Endothelial cell (in vitro differentiated cells): ENCODE measurements around the gene ZNF579. TPM values are rescaled to one million over a fixed set of nuclear protein-coding genes. Genes with fewer than 3 reads are reported as not detected.
A peak's percentile ranks its signal among the peaks of the same experiment; 100 is the strongest.

Experiments used
- DNase-seq: peaks from one replicate; pipeline ENCODE4 v3.0.0; 2021; ENCODE audit warnings: low spot score
- H3K27ac Mint-ChIP-seq: one replicate; pipeline ENCODE4 v1.8.0; 2021; ENCODE audit warnings: mixed read lengths, inconsistent platforms; ENCODE audit not compliant: unreplicated experiment
- H3K27me3 Mint-ChIP-seq: one replicate; pipeline ENCODE4 v1.8.0; 2021; ENCODE audit warnings: mild to moderate bottlenecking, moderate library complexity, mixed read lengths, inconsistent platforms; ENCODE audit not compliant: unreplicated experiment
- H3K36me3 Mint-ChIP-seq: one replicate; pipeline ENCODE4 v1.8.0; 2021; ENCODE audit warnings: mild to moderate bottlenecking, low read depth, mixed read lengths, inconsistent platforms; ENCODE audit not compliant: unreplicated experiment
- H3K4me1 Mint-ChIP-seq: one replicate; pipeline ENCODE4 v1.8.0; 2021; ENCODE audit warnings: mild to moderate bottlenecking, mixed read lengths, inconsistent platforms; ENCODE audit not compliant: unreplicated experiment
- H3K4me3 Mint-ChIP-seq: one replicate; pipeline ENCODE4 v1.8.0; 2021; ENCODE audit warnings: mild to moderate bottlenecking, mixed read lengths, inconsistent platforms; ENCODE audit not compliant: unreplicated experiment
- H3K9me3 Mint-ChIP-seq: one replicate; pipeline ENCODE4 v1.8.0; 2021; ENCODE audit warnings: mixed read lengths, inconsistent platforms; ENCODE audit not compliant: unreplicated experiment
- total RNA-seq: library from RNA; stranded (reverse); fragmentation: NEBNext Ultra II Directional; extraction: Animal tissue kit (Norgen Biotek cat#: 25700); gene quantifications from one replicate; pipeline ENCODE4 v1.2.1, GENCODE V29; 2021; ENCODE audit not compliant: unreplicated experiment
- TF ChIP-seq, protein P1 (sequence below): fragments of 200-600 bp; sonication (generic); IDR thresholded peaks from one replicate; pipeline ENCODE4 v1.5.0; 2021; ENCODE audit warnings: antibody characterized with exemption; ENCODE audit not compliant: unreplicated experiment

The ZNF579 gene
- total RNA-seq, 1 donor from 2014 or later, result 36.4 TPM

DNA sequence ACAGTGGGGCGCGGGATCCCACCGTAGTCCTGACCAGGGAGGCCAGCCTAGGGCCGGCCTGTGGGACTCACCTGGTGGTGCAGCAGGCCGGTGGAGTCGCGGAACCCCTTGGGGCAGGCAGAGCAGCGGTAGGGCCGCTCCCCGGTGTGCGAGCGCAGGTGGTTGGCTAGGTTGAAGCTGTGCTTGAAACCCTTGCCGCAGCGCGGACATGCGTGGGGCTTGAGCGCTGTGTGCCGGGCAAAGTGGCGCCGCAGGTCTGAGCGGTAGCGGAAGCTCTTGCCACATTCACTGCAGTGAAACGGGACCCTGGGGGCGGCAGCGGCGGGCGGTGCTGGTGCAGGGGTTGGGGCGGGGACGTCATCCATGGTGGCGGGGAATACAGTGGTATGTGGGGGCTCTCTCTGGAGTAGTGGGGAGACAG, 16.9 kb upstream of the ZNF579 start:
- Mint-ChIP-seq H3K27ac (no peak overlapping the region), H3K36me3 (peaks cover 30% of the 10 kb centered on the region), H3K4me3 (no peak overlapping the region), H3K27me3 (peaks cover 19% of the 10 kb centered on the region), H3K4me1 (peaks cover 9% of the 10 kb centered on the region), H3K9me3 (no peaks in the 10 kb centered on the region)
- DNase-seq, result no peak
- TF ChIP-seq, protein P1, sequence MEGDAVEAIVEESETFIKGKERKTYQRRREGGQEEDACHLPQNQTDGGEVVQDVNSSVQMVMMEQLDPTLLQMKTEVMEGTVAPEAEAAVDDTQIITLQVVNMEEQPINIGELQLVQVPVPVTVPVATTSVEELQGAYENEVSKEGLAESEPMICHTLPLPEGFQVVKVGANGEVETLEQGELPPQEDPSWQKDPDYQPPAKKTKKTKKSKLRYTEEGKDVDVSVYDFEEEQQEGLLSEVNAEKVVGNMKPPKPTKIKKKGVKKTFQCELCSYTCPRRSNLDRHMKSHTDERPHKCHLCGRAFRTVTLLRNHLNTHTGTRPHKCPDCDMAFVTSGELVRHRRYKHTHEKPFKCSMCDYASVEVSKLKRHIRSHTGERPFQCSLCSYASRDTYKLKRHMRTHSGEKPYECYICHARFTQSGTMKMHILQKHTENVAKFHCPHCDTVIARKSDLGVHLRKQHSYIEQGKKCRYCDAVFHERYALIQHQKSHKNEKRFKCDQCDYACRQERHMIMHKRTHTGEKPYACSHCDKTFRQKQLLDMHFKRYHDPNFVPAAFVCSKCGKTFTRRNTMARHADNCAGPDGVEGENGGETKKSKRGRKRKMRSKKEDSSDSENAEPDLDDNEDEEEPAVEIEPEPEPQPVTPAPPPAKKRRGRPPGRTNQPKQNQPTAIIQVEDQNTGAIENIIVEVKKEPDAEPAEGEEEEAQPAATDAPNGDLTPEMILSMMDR, result no peak

DNA sequence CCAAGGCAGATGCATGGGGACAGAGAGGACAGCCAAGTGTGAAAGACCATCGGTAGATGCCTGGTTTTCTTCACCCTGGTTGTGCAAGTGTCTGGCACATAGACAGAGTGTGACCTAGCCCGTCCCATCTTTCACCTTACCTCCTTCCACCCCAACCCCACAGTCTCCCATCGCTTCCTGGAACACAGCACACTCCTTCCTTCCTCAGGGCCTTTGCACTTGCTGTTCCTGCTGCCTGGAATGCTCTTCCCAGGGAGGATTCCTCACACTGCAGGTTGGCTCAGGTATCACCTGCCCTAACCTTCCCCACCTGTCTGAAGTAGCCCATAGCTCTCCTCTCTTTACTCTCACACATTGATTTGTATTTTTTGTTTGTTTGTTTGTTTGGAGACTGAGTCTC, 15.7 kb upstream of the ZNF579 start:
- H3K27me3 Mint-ChIP-seq, result peaks cover 15% of the 10 kb centered on the region
- peaks cover 9% of the 10 kb centered on the region for H3K4me1 Mint-ChIP-seq
- peaks cover 36% of the 10 kb centered on the region for H3K36me3 Mint-ChIP-seq
- TF ChIP-seq, protein P1, result no peak
- H3K9me3 Mint-ChIP-seq, result no peaks in the 10 kb centered on the region
- DNase-seq, result no peak
- no peak overlapping the region for H3K4me3 Mint-ChIP-seq
- H3K27ac Mint-ChIP-seq, result no peak overlapping the region

DNA sequence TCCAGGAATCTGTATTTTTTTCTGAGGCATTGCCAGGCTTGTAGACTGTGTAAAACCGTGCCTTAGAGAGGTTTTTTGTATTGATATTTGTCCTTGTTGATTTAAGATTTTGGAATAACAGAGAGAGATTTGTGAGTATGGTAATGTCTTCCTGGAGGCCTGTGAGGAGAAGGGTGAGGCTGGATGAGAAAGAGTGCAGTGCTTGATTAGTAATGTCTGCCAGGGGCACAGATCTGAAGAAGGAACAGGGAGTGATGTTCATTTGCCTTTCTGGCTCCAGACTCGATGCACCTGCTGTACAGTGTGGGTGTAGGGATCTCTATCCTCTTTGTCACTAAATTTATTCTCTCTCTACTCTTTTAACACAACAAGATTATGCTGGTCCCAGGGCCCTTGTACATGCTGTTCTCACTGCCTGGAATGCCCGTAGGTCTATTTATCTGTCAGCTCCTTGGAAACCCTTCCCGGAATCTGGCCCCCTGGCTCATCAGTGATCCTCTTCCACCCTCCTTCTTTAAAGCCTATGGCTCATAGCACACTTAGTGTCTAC, 14.4 kb upstream of the ZNF579 start:
- H3K27me3 Mint-ChIP-seq, result peaks cover 14% of the 10 kb centered on the region
- peaks cover 39% of the 10 kb centered on the region for H3K36me3 Mint-ChIP-seq
- no peaks in the 10 kb centered on the region for H3K9me3 Mint-ChIP-seq
- no peak for DNase-seq
- H3K4me3 Mint-ChIP-seq, result peak overlapping the region; percentile 43
- no peak overlapping the region for H3K27ac Mint-ChIP-seq
- TF ChIP-seq, protein P1, result no peak
- peaks cover 9% of the 10 kb centered on the region for H3K4me1 Mint-ChIP-seq

DNA sequence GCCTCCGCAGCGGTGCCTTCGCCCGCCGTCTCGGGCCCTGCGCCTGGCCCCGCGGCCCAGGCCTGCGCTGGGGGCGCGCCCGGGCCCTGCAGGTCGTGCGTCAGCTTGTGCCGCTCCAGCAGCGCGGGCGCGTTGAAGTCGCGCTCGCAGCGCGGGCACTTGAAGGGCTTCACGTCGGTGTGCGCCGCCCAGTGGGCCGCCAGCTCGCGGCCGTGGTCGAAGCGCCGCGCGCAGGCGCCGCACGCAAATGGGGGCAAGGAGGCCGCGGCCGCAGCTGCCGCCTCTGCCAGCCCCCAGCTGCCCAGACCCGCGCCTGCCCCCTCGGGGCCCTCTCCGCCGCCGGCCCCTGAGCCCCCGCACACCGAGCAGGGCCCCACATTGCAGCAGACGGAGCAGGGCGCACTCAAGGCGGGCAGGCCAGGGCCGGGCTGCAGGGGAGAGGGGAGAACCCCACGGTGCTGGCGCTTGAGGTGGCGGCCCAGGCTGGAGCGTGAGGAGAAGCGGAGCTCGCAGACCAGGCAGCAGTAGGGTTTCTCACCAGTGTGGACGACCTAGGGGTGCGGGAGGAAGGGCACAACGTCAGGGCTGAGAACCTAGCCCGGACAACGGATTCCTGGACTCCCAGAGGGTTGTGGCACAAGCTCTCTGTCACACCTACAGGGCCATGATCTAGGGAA, 12.6 kb upstream of the ZNF579 start:
- peaks cover 35% of the 10 kb centered on the region for H3K36me3 Mint-ChIP-seq

More for the DNA sequence above, 12.6 kb upstream of the ZNF579 start:
- Mint-ChIP-seq H3K27ac (no peak overlapping the region), H3K4me3 (peak overlapping the region; percentile 77), H3K9me3 (no peaks in the 10 kb centered on the region), H3K4me1 (peaks cover 3% of the 10 kb centered on the region), H3K27me3 (peaks cover 7% of the 10 kb centered on the region)
- TF ChIP-seq, protein P1, result no peak
- DNase-seq, result no peak
